HG03108 (cell line): ENCODE data around the gene ZBTB17.
"Not testable (repeated sequence)": the region's sequence is repeated elsewhere in the genome, so short reads cannot be mapped to it uniquely, and the experiment has no call there.

Experiments
- ATAC-seq: cut with Tn5 transposase; IDR thresholded peaks from one replicate; pipeline ENCODE4 v1.9.1; 2021; ENCODE audit warnings: moderate library complexity; ENCODE audit not compliant: unreplicated experiment

ZBTB17 gene

GRCh38 chr1:15939181-15940109, 36.5 kb downstream of the ZBTB17 start:
- no peak for ATAC-seq

- ATAC-seq = no peak
These were observed 37.2 kb downstream of the ZBTB17 start for GRCh38 chr1:15938628-15939161.

GRCh38 chr1:15937706-15938168, 38.2 kb downstream of the ZBTB17 start:
- no peak for ATAC-seq

GRCh38 chr1:15937146-15937545, 38.8 kb downstream of the ZBTB17 start:
- ATAC-seq = no peak

- no peak for ATAC-seq
These were observed 39.9 kb downstream of the ZBTB17 start for GRCh38 chr1:15936025-15936424.

GRCh38 chr1:15935056-15935950, 40.6 kb downstream of the ZBTB17 start:
- ATAC-seq = no peak

GRCh38 chr1:15934211-15935055, 41.5 kb downstream of the ZBTB17 start:
- no peak for ATAC-seq

- no peak for ATAC-seq
These were observed 42.2 kb downstream of the ZBTB17 start for GRCh38 chr1:15933684-15934083.

GRCh38 chr1:15932612-15933011, 43.3 kb downstream of the ZBTB17 start:
- ATAC-seq = no peak

GRCh38 chr1:15931884-15932283, 44.0 kb downstream of the ZBTB17 start:
- ATAC-seq = no peak

GRCh38 chr1:15931401-15931800, 44.5 kb downstream of the ZBTB17 start:
- no peak for ATAC-seq

GRCh38 chr1:15928971-15929965, 46.6 kb downstream of the ZBTB17 start:
- ATAC-seq = no peak

- ATAC-seq = not testable (repeated sequence)
These were observed 49.5 kb downstream of the ZBTB17 start for GRCh38 chr1:15926448-15926847.

GRCh38 chr1:15923241-15923640, 52.7 kb downstream of the ZBTB17 start:
- no peak for ATAC-seq

GRCh38 chr1:15918962-15919715, 56.8 kb downstream of the ZBTB17 start:
- peak; percentile 80 for ATAC-seq

GRCh38 chr1:15916916-15917315, 59.0 kb downstream of the ZBTB17 start:
- ATAC-seq = no peak

GRCh38 chr1:15916417-15916816, 59.5 kb downstream of the ZBTB17 start:
- ATAC-seq = no peak

- ATAC-seq = no peak
These were observed 59.9 kb downstream of the ZBTB17 start for GRCh38 chr1:15915991-15916390.
